Stimulated activated CD8-positive, alpha-beta memory T cell treated with anti-CD3 and anti-CD28 coated beads, Interleukin-4, amount 100 ng/mL, for 1 hour (primary cell): Measurements from ENCODE around the gene MAGI1.
"Not testable (repeated sequence)": the region's sequence is repeated elsewhere in the genome, so short reads cannot be mapped to it uniquely, and the experiment has no call there.

ENCODE experiments used
- DNase-seq, 2 donors: peaks; one replicate each; pipeline ENCODE4 v3.0.0-alpha.2; 2020; ENCODE audit warnings: low read depth in 2 of 2, low spot score in 1 of 2

The MAGI1 gene

DNA sequence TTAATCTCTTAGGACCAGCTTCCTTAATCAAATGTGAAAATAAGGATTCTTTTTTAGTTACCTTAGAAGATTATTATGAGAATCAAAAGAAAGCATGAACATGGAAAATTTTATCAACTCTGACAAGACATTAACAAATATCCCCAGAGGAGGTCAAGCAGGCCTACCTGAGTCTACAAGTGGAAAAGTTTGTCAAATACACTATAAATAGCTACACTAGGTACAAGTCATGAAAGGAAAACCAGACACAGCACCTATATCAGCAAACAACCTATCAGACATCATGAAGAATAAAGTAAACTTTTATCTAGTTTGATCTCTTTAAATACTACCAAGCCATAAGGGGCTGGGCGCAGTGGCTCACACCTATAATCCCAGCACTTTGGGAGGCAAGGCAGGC lies 126.1 kb downstream of the MAGI1 start:
- no peak for DNase-seq

DNA sequence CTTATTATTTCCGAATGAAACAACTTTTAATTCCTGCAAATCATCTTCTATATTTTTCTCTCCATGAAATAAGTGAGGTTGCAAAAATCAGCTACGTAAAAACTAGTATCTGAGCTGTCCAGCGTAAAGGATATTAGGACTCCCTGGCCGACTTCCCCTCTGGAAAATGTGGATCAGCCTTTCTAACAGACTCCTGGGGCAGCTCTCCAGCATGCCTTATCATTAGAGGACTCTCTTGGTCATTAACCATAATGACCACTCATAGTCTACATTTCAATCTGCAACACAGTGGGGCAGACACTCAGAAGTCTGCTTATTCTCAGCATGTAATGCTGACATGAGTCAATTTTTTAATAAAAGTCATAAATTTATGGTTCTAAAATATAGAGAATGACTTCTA lies 130.1 kb downstream of the MAGI1 start:
- DNase-seq = no peak

DNA sequence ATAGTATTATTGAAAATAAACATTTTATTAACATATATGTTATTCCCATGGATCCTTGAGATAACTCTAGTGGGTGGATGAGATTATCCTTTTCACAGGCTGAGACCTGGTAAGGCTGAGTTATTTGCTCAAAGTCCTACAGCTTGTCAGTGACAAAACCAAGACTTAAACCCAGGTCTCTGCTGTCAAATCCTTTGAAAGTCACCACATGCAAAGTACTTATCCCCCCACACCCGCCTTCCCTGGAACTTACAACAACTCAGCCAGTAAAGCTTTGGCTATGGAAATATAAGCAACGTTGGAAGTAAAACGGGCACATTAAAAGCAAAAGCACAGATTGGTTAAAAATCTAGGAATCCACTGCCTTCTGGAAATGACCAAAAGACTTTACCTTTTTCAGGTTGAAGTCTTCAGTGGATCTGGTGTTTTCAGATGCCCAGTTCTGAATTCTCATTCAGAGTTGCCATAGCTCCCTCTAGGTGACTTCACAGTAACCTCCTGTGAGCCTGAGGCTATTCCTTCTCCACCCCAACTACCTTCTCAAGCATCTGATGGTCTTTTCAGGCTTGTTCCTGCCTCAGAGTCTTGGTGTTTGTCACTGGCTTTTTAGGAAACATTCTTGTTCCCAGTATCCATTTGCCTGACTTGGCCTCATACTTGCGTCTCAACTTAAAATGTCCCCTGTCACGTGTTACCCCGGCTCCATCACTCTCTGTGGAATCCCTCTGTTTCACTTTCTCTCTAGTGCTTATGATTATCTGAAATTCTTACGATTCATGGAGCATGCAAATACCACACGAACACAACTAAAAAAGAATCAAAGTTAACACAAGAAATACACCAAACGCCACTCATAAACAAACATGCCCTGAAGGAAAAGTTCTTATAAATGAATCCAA lies 131.2 kb downstream of the MAGI1 start:
- DNase-seq = no peak

DNA sequence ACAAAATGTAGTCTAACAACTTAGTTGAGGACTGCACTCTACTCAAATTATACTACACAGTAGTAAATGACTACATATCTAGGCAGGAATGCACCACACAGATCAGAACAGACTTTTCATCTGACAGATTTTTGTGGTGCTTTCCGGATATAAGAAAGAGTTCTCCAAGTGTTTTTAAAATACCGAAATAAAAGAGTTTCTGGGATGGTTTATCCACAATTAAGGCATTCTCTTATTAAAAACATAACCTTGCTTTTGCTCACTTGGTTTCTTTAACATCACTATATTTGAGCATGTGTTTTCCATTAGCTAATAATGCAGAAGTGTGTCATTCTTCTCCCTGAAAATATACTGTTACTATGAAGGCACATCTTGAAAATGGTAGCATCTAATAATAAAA lies 132.9 kb downstream of the MAGI1 start:
- no peak for DNase-seq

DNA sequence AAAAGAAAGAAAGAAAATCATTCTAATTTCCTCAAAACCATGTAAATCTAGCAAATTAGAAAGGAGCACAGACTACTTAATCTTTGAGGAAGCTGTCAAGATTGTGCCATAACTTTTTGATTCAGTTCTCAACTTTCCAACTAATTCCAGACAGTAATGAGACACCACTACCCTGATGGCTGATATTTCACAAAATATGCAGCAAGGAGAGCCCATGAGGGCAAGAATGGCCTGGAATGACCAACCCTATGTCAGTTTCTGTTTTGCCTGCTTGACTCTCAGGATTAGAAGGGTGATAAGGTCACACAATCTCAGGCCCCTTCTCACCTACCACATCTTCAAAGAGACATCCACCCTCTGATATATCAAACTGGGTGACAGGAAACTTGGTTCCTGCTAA lies 134.7 kb downstream of the MAGI1 start:
- no peak for DNase-seq

DNA sequence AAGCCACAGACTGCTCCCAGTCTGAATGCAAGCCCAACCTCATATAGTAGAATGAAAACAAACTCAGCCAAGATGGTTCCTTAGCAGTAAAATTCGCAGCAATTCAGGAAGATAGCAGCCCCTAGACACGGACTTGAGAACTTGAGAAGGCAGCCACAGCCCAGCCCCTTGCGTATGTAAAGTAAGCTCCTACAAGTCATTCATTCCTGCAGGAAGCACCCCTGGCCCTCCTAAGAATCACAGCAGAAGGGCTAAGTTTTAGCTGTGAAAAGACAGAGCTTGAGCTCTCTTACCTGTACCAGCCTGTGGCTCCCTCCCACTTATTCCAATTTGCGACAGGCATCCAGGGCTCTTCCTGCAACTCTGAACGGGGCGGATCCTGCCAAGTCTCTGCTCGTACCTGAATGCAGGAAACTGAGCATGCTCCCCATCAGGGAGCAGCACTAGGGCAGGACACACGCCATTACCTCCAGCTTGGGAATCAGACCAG lies 136.4 kb downstream of the MAGI1 start:
- DNase-seq = no peak

DNA sequence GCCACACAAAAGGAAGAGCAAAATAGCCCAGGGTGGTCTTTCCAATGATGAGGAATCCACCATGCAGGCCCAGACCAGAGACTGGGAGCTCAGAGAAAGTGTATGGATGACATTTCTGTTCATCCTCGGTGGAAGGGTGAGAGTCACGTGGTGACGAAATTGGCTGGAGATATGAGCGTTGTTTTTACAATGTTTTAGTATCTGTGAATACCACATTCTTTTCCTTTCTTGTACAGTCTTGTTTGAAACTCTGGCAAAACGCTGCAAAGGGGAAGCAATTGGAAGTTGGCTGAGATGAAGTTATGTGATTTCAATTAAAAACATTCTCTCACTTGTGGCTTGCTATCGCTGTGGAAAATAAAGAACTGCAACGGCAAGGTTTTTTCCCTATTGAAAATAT lies 137.5 kb downstream of the MAGI1 start:
- no peak for DNase-seq

DNA sequence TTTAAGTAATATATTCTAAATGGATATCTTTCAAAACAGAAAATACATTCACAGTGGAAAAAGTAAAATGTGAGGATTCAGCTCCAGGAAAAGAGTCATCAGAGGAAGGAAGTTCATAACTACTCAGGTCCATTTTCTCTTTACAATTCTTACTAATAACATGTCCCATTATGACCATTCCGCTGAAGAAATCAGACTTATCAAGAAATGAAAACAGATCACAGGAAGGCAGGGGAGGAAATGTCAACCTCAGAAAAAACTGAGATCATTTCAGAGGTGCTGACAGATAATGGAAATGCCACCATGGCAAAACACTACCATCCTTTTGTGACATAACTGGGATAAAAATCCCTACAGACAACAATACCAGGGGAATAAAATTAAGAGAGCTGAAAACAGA lies 139.5 kb downstream of the MAGI1 start:
- no peak for DNase-seq

DNA sequence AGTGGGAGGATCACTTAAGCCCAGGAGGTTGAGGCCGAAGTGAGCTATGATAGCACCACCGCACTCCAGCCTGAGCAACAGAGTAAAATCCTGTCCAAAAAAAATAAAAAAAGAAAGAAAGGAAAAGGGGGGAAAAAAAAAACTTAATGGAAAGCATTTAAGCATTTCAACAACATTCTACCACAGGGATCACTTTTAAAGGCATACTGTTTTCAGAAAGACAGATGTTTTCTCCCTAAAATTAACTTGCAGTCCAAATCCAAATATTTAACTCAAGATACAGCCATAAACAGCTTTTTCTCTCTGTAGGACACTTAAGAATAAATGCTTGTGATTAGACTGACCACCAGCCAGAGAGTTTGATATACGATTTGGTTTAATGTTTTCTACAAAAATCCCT lies 141.0 kb downstream of the MAGI1 start:
- no peak for DNase-seq

DNA sequence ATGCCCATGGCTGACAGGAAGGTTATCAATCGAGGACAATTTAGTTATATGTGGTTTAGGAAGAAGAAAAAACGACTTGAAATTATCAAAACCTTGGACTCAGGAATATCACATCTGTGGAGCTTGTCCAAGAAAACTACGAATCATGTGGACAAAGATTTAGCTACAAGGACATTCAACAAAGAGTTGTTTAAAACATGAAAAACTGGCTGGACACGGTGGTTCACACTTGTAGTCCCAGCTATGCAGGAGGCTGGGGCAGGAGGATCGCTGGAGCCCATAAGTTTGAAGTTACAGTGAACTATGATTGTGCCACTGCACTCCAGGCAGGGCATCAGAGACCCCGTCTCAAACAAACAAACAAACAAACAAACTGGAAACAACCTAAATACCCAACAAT lies 142.4 kb downstream of the MAGI1 start:
- DNase-seq = no peak

DNA sequence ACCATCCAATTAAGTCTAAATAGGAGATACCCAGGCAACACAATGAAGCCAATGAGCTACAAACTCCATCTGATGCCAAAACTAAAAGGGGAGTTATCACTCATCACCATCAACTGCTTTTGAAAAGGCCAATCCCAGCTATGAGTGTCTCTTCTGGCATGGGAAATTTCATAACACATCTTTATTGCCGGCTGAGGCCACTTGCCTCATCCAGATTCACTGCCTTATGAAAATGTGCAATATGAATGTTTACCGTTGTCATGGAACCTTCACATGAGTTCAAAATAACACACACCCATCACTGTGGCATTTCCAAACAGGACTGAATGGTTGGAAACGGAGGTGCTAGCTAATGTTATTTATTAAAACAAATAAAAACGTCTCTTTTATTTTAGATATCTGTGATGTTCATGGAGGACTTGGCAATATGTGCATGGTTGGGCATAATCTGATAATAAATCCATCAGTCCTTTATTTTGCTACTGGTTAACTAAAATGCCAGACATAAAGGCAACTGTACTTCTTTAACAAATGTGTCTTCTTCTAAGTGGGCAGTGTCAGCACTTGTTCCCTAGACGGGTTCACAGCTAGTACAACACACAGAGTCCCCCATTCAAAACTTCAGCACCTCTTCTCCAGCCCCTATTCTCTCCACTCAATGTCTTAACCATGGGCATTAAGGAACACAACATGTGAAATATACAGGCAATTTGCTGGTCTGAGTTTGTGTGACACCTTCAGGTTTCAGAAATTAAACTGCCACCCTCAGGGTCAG lies 143.9 kb downstream of the MAGI1 start:
- no peak for DNase-seq

DNA sequence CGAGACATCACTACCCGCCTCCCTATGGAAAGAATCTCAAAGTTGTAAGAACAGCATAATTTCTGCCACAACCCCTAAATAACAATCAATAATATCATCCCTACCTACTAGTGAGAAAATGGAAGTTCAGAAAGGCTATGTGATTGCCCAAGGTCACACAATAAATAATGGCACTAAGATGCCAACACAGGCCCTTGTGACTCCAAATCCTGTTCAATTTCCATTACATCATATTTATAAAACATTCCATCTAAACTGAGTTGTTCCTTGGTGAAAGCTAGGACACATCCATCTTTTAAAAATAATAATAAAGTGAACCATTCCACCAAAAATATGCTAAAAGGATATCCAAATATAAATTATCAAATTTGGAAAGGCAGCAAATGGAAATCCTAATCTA lies 144.6 kb downstream of the MAGI1 start:
- no peak for DNase-seq

DNA sequence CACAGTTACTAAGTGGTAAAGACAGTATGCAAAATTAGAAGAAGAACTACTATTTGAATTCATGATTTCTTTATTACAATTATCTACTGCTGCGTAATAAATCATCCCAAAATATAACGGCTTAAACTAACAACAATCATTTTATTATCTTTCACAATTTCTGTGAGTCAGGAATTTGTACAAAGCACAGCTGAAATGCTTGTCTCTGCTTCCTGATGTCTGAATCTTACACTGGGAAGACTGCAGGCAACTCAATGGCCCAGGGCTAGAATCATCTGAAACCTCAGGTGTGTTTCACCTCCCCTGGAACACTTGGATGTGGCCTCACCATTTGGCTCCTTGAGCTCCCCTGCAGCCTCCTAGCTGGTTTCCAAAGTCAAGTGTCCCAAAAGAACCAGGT lies 145.1 kb downstream of the MAGI1 start:
- DNase-seq = no peak

DNA sequence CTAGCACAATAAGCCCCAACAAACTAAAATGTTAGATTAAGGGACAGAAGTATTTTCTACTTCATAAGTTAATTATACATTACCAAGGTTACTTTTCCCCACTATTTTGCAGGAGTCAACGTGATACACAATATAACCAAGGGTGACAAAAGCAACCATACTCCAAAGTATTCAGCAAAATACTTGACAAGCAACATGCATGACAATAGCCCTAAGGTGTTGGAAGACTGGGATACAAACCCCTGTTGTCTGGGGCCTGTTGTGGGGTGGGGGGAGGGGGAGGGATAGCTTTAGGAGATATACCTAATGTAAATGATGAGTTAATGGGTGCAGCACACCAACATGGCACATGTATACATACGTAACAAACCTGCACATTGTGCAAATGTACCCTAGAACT lies 147.2 kb downstream of the MAGI1 start:
- DNase-seq = not testable (repeated sequence)

DNA sequence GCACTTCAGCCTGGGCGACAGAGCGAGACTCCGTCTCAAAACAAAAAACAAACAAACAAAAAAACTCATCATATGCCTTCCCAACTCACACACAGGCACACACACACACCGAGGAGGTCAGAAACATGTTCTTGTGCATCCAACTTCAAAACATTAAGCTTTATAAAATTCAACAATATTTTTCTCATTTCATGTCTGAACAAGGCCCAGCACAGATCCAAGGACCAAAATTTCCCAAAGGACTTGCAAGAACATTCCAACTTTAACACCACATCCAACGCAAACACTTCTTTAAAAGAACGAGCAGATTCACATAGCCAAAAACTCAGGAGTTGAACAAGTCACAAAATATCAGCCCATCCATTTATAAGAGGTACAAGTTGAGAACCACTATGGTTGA lies 148.4 kb downstream of the MAGI1 start:
- DNase-seq = no peak

DNA sequence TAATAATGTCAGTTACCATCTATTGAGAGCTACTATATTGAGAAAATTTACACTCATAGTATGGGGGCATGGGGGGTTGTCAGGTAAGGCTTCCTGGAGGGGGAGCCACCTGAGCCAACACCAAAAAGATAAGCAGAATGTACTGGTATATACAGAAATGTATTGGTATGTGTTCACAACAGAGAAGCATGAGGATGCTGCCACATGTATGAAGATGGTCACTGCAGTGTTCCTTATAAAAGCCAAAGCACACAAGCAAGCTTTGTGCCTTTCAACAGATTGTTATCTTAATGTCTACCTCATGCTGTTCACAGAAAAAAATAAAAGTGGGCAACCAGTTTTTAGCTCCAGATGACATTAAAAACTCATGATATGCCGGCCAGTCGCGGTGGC lies 149.0 kb downstream of the MAGI1 start:
- no peak for DNase-seq

DNA sequence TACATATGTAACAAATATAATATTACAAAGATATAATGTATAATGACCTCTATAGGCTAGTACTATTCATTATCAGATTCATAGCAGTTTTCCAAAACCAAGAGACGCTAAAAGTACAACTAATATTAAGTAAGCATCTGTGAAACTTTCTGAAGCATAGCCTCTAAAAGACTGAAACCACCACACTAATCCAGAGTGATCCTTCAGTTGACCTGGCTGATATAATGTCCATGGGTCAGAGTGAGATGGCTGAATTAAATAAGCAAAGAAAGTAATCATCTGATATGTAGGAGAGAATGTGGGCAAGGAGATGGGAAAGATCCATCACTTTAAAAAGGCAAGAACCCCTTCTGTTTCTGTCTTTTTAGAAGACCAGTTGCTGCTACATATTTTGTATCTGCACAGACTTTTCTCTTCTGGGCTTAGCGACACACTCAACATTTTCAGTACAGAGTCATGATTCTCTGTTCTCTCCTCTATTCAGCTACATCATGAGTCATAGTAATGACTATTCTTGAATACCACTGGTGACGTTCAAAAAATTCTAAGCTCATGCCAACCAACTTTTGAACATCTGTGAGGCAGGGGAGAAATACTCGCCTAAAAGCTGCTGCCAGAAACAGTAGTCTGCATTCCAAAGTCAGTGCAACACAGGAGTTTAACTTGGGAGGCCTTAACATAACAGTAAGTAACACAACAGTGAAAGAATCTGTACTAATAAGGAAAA lies 149.6 kb downstream of the MAGI1 start:
- DNase-seq = no peak

DNA sequence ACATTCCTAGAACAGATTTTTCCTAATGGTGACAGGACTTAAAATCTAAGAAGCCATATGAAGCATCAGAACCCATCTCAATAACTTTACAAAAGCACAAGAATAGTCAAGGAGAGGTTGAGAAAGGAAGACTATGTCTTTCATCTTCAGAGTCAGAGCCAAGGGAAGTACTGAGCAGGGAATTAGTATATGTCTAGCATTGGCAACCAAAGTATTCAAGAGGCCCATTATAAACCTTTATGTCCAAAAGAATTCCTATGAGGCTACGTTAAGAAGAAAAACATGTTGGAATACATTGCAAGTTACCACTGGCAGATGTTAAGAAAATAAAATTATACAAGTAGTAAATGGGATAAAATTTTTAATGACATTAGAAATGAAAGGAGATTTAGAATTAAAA lies 150.5 kb downstream of the MAGI1 start:
- no peak for DNase-seq

DNA sequence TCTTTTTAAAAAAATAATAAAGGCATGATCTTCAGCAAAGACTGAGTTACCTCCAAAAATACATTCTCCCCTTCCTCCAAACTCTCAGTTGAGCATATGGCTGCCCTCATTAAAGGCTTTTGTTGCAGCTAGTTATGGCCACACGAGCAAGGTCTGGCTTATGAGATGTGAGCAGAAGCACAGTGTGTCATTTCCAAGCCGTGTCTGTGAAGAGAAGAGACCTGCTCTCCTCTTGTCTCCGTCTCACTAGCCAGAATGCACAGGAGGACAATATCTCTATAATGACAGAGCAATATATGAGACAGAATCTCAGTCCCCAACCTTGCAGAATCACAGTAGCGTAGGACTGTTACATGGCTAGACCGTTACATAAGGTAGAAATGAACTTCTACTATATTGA lies 152.3 kb downstream of the MAGI1 start:
- DNase-seq = no peak

DNA sequence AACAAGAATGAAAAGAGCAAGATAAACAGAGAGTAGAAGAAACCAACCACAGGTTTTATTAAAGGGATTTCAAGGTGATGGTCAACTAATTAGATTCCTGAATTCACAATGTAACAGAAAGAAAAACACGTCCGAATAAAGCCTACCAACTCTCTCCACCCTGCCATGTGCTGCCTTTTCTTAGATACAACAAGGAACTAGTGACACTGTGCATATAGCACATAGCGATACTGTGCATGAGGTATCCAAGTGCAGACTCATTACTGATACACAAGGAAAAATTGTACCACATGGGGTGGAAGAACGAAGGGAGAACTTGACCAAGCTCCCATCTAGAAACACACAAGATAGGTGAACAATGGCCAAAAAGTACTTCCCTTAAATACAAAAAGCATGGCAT lies 154.6 kb downstream of the MAGI1 start:
- DNase-seq = no peak

DNA sequence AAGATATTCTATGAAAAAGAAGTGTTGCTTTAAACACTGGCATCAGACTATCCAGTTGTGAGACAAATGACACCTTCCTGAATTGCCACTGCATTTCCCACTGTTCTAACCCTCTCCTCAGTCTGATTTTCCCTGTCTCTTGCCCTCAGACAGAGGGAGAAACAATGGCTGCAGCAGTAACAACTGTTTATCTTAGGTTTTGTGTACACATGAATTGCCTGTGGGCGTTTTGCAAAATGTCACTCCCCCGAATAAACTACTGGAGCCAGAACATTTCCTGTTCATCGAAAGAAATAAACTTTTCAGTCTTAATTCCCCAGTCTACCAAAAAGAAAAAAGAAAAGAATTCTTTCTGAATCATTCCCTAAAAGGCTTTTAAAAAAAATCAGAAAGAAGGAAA lies 155.1 kb downstream of the MAGI1 start:
- no peak for DNase-seq

DNA sequence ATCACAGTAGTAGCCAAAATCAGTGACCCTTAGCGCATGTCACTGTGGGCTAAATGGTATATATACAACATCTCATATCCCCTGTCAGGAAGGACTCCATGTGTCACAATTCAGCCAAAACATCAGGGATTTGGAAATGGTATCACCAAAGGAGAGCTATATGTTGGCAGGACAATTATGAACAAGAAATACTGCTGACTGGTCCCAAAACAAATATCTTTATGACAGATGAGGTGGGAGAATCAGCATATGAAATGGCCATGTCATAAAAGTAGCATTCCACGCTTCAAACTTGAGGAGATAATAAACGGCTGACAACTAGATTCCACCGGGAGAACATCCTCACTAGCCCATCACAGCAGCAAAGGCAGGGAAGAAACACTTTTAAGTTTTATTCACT lies 158.4 kb downstream of the MAGI1 start:
- DNase-seq = no peak
